GM21576 (cell line): ENCODE measurements around the gene YIF1B.

Experiments used
- ATAC-seq: cut with Tn5 transposase; IDR thresholded peaks from one replicate; pipeline ENCODE4 v1.9.1; 2021; ENCODE audit warnings: mild to moderate bottlenecking, moderate library complexity; ENCODE audit not compliant: unreplicated experiment

YIF1B gene

DNA sequence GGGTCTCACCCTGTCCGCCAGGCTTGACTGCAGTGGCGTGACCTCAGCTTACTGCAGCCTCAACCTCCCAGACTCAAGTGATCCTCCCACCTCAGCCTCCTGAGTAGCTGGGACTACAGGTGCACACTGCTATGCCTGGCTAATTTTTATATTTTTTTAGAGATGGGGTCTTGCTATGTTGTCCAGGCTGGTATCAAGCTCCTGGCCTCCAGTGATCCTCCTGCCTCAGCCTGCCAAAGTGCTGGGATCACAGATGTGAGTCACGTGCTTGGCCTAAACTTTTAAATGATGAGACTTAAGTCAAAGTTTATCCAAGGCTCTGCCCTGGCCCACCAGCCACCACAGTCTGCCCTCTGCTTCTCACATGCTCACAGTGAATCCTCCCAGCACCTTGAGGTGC, 9.5 kb downstream of the YIF1B start:
- no peak for ATAC-seq

- no peak for ATAC-seq
These were observed 10.8 kb downstream of the YIF1B start for GRCh38 chr19:38304866-38305429.

GRCh38 chr19:38304352-38304865, 11.3 kb downstream of the YIF1B start:
- no peak for ATAC-seq

GRCh38 chr19:38303517-38304351, 12.0 kb downstream of the YIF1B start, which contains the start of gene C19orf33:
TSS of gene C19orf33 (plus strand) at chr19:38304251. CDS start at chr19:38304262, 11 bp downstream.
- no peak for ATAC-seq

DNA sequence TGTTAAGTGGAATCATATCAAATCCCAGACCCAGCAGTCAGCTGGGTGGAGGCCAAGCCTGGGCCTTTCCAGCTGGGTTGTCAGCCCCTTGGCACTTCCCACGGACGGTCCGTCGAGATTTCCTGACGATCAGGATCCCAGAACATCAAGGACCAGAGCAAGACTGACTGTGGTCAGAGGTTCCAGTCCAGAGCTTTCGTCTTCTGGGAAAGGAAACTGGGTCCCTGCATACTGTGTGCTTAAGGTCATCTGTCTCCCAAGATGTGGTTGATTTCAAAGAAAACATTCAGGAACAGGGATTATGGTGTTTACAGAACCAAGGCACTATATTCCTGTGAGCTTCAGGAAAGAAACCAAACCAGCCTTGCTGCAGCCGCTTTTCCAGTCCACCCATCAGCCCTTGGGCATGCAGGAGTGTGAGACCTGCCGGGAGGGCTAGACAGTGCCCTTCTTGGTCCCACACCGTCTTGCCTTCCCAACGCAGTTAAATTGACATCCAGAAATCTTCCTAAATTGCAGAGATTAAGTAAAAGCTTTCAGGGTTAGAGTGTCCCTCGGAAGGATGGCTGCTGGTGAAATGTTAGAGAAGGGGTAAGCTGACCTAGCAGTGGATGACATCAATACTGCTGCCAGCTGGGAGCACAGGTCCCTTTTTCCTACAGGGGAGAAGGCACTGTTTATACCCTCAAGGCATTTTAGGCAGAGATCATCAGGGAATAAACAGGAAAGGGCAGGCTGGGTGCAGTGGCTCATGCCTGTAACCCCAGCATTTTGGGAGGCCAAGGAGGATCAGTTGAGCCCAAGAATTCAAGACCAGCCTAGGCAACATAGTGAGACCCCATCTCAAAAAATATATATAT, 16.7 kb downstream of the YIF1B start:
- ATAC-seq = no peak

GRCh38 chr19:38294090-38294489, 21.7 kb downstream of the YIF1B start:
- no peak for ATAC-seq

DNA sequence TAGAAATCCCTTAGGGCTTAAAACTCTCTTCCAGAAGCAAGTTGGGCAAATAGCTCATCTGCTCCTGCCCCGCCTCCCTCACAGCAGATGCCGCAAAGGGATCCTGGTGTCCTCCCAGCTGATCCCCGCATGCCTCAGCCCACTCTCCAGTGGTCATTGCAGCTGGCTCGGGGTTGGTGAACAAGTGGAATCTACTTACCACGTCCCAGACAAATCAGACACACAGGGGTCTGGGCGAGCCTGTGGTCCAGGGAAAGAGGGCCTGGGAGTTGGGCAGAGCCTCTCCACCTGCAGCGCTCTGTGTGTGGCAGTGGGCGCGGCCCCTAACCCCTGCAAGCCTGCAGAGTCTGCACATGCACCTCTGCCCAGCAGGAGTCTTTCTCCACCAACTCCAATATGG, 22.5 kb downstream of the YIF1B start:
- no peak for ATAC-seq

GRCh38 chr19:38291855-38292254, 23.9 kb downstream of the YIF1B start:
- ATAC-seq = no peak

DNA sequence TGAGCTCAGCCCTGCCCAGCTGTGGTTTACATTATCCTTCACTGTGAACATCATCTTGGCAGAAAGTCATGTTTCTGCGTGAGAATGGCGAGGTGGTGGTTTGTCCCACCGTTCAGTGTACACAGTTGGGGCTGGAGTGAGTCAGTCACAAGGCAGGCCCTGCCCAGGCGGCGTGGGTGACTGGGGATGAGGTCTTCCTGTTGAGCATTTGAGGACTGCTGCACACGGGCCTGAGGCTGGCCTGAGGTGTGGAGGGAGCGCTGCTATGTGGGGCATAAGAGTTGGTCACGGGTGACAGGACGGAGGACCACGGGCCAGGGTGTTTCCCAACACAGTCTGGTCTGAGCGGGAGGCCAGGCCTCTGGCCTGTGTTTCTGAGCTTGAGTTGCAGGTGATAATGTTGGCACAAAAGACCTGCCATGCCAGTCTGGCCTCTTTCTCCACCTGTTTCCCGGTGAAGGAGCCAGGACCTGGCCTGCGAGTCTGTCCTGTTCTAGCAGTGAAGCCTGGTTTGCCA, 25.1 kb downstream of the YIF1B start:
- ATAC-seq = no peak

- no peak for ATAC-seq
These were observed 25.8 kb downstream of the YIF1B start for GRCh38 chr19:38289955-38290354.

DNA sequence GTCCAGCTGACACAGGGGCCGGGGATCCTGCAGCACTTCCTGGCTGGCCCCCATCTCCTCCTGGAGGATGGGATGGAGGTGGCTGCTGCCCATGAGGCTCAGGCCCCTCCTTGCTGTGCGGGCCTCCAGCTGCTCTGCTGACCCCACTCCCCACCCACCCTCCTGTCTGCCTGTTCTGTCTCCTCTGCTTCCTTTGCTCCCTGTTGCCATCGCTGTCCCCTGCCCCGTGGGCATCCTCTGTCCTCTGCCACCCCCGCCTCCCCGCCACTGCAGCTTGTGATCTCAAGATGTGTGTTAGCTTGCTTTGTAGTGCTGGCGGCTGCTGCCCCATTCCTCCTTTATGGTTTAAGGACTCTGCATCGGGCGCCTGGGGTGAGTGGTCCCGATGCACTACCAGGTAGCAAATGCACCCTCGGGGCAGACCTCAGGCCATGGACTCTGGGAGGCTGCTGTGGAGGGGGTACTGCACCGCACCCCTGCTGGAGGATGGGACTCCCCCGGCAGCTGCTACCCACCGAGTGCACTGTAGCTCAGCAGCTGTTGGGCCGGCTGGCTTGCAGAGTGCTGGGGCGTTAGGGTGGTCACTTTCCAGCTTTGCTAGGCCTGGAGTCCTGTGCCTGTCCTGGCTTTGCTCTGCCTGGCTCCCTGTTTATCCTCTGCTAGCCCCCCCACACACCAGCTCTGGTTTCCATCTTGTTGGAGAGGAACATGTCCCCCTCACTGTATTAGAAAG, 27.5 kb downstream of the YIF1B start:
- ATAC-seq = no peak

DNA sequence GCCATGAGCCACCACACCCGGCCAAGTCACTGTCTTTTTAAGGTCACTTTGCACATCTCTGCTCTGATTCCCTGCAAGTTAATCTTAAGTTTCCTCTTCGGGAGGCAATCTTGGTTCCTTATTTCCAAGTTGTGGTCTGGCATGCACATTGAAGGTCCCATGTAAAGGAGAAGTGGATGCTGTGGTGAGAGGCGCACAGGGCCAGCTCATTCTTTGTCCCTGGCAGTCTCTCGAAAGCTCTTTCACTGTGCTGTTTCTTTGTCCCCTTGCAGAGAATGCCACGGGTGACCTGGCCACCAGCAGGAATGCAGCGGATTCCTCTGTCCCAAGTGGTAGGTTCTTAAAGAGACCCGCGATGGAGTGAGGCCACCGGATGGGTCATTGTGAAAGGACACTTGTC, 28.1 kb downstream of the YIF1B start:
- ATAC-seq = no peak

- no peak for ATAC-seq
These were observed 30.2 kb downstream of the YIF1B start for GRCh38 chr19:38285567-38285966.

GRCh38 chr19:38284422-38284821, 31.3 kb downstream of the YIF1B start:
- no peak for ATAC-seq

DNA sequence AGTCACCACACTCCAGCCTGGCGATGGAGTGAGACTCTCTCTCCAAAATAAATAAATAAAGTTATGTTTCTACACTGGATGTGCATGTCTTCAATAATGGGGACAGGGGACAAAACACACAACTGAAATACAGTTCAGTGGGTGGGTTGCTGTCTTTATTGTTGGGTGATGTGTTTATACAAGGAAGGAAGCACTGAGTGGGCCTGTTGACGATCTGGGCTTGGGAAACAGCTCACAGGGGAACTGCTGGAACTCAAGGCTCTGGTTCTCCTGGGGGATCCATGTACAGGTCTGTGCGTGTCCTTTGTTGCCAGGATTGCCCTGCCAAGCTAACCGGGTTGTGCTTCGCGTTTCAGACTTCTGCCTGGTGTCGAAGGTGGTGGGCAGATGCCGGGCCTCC, 32.5 kb downstream of the YIF1B start:
- ATAC-seq = no peak

DNA sequence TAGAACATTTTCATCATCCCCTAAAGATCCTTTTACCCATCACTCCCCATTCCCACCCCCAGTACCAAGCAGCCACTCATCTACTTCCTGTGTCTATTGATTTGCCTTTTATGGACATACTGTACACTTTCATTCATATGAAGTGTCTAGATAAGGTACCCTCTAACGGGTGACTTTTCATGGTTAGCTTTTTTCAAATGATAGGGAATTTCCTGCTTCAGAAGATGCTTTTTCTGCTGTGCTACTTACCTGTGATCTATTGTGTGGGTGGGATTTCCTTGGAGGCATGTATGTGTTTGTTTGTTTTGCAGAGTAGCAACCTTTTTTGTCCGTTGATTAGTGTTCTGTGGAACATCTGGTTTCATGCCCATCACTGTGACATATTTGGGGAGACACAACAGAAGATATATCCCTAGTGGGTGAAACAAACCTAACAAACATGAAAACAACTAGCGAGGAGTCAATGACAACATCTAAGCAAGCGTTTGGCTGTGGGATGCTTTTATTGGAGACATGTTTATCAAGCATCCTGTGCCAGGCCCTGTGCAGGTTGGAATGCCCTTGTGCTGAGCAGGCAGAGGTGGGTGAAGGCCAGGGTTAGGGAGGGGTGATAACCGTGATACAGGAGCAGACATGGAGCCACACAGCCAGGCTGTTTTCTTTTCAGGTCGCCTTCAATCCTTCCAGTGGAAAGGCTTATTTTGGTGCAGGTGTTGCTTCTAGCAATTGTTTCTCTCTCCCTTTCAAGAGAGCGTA, 33.8 kb downstream of the YIF1B start:
- ATAC-seq = no peak

GRCh38 chr19:38280030-38280921, 35.5 kb downstream of the YIF1B start:
- no peak for ATAC-seq

GRCh38 chr19:38278751-38279150, 37.0 kb downstream of the YIF1B start:
- no peak for ATAC-seq
